NCI-H2196 (cell line): Measurements from ENCODE around the gene SCN4A.
A peak's percentile ranks its signal among the peaks of the same experiment; 100 is the strongest.
"Not testable (repeated sequence)": the region's sequence is repeated elsewhere in the genome, so short reads cannot be mapped to it uniquely, and the experiment has no call there.

Source experiments
- DNase-seq: peaks from one replicate; lab custom pipeline; 2025; ENCODE audit not compliant: unreplicated experiment; lab: John Stamatoyannopoulos, UW

SCN4A gene

GRCh38 chr17:63918305-63918704, 54.4 kb downstream of the SCN4A start:
- DNase-seq: no peak

GRCh38 chr17:63917646-63918045, 55.1 kb downstream of the SCN4A start:
- no peak for DNase-seq

- DNase-seq: not testable (repeated sequence)
These were observed 55.5 kb downstream of the SCN4A start for GRCh38 chr17:63917206-63917605.

GRCh38 chr17:63916566-63917185, 56.0 kb downstream of the SCN4A start:
- no peak for DNase-seq

- not testable (repeated sequence) for DNase-seq
These were observed 57.0 kb downstream of the SCN4A start for GRCh38 chr17:63915753-63916152.

GRCh38 chr17:63914471-63914870, 58.2 kb downstream of the SCN4A start:
- DNase-seq: no peak

GRCh38 chr17:63911657-63912100, 61.0 kb downstream of the SCN4A start:
- DNase-seq: peak; percentile 34

- no peak for DNase-seq
These were observed 61.6 kb downstream of the SCN4A start, which contains the start of gene CSHL1 for GRCh38 chr17:63911041-63911635. Gene CSHL1 (minus strand): TSS chr17:63911258. CDS start chr17:63911196, 62 bp downstream.

- no peak for DNase-seq
These were observed 62.6 kb downstream of the SCN4A start for GRCh38 chr17:63910096-63910495.

GRCh38 chr17:63909586-63909985, 63.1 kb downstream of the SCN4A start:
- not testable (repeated sequence) for DNase-seq

GRCh38 chr17:63907161-63907778, 65.4 kb downstream of the SCN4A start:
- DNase-seq: not testable (repeated sequence)

GRCh38 chr17:63904796-63905195, 67.9 kb downstream of the SCN4A start:
- not testable (repeated sequence) for DNase-seq

- not testable (repeated sequence) for DNase-seq
These were observed 68.9 kb downstream of the SCN4A start for GRCh38 chr17:63903787-63904201.

- not testable (repeated sequence) for DNase-seq
These were observed 70.7 kb downstream of the SCN4A start for GRCh38 chr17:63901971-63902370.

GRCh38 chr17:63898899-63899798, 73.6 kb downstream of the SCN4A start:
- DNase-seq: not testable (repeated sequence)

GRCh38 chr17:63896524-63897354, 76.0 kb downstream of the SCN4A start, which contains the start of gene CSH1:
Gene CSH1 (minus strand): TSS chr17:63896574. CDS start chr17:63896511, 63 bp downstream.
- not testable (repeated sequence) for DNase-seq

- DNase-seq: not testable (repeated sequence)
These were observed 77.9 kb downstream of the SCN4A start for GRCh38 chr17:63894821-63895220.

GRCh38 chr17:63894021-63894420, 78.7 kb downstream of the SCN4A start:
- not testable (repeated sequence) for DNase-seq

GRCh38 chr17:63892316-63893037, 80.2 kb downstream of the SCN4A start:
- not testable (repeated sequence) for DNase-seq
